ENCODE results near the gene TMEM89. TPM values are rescaled to one million over a fixed set of nuclear protein-coding genes. Genes with fewer than 3 reads are reported as not detected.

Gene TMEM89
- total RNA-seq, 6 experiments from 2014 or later: 0.25 TPM; not detected in 5

DNA sequence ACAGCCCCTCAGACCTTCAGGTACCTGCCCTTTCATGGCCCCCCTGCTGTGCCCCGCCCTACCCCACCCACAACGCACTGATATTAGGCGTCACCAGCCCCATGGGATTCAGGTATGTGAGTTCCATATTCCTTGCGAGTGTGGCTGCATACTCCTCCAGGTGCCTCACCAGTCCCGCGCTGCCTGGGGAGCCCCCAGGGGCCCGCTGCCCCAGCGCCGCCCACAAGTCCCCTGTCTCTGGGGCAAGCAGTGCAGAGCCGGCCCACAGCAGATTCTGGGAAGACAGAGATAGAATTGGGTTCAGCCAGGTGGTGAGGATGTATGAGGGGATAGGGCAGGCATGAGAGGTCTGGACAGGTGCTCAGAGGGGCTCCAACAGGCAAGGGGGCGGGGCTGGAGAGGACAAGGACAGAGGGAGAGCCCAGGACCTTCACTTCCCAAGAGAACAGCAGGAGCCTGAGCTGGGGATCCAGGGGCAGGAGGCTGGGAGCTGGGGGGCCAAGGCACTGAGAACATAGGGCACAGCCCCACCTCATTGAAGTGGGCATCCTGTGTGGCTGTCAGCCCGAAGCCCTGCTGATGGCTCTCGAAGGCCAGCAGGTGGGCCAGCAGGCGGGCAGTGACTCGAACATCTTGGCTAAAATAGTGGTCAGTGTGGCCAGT, 26.8 kb upstream of the TMEM89 start:
- TF ChIP-seq, protein P1, sequence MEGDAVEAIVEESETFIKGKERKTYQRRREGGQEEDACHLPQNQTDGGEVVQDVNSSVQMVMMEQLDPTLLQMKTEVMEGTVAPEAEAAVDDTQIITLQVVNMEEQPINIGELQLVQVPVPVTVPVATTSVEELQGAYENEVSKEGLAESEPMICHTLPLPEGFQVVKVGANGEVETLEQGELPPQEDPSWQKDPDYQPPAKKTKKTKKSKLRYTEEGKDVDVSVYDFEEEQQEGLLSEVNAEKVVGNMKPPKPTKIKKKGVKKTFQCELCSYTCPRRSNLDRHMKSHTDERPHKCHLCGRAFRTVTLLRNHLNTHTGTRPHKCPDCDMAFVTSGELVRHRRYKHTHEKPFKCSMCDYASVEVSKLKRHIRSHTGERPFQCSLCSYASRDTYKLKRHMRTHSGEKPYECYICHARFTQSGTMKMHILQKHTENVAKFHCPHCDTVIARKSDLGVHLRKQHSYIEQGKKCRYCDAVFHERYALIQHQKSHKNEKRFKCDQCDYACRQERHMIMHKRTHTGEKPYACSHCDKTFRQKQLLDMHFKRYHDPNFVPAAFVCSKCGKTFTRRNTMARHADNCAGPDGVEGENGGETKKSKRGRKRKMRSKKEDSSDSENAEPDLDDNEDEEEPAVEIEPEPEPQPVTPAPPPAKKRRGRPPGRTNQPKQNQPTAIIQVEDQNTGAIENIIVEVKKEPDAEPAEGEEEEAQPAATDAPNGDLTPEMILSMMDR (IDR thresholded peaks at IDR 0.05): no peak
- H3K4me1 Mint-ChIP-seq (ENCODE audit: low read depth): no peaks in the 10 kb centered on the region

DNA sequence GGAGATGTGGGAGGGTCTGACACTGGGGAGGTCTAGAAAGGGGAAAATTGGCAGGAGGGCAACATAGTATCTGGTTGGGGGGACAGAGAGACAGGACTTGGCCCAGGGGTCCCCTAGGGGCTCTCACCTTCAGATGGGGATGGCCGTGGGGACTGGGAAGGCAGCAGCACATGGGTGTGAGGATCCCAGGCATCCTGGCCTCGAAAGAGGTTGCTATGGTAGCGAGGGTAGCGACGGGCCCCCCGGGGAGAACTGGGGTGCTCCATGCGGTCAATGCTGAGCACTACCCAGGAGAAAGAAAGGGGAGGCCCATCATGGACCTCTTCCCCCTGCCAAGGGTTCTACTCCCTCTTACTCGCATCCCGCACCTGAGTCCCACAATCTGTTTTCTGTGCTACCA, 26.1 kb upstream of the TMEM89 start:
- no peak overlapping the region for H3K27ac Mint-ChIP-seq
- peaks cover 8% of the 10 kb centered on the region for H3K27me3 Mint-ChIP-seq (ENCODE audit: insufficient read depth)
- no peak for DNase-seq
- no peak overlapping the region for H3K4me3 Mint-ChIP-seq
- TF ChIP-seq, protein P1 (IDR thresholded peaks at IDR 0.05): no peak
- no peaks in the 10 kb centered on the region for H3K9me3 Mint-ChIP-seq
- H3K4me1 Mint-ChIP-seq (ENCODE audit: low read depth): no peaks in the 10 kb centered on the region
- no peaks in the 10 kb centered on the region for H3K36me3 Mint-ChIP-seq (ENCODE audit: low read depth)

More for the DNA sequence above, 26.8 kb upstream of the TMEM89 start:
- Mint-ChIP-seq H3K27ac (no peak overlapping the region), H3K27me3 (ENCODE audit: insufficient read depth) (peaks cover 7% of the 10 kb centered on the region), H3K9me3 (no peaks in the 10 kb centered on the region), H3K36me3 (ENCODE audit: low read depth) (no peaks in the 10 kb centered on the region), H3K4me3 (no peak overlapping the region)
- no peak for DNase-seq

DNA sequence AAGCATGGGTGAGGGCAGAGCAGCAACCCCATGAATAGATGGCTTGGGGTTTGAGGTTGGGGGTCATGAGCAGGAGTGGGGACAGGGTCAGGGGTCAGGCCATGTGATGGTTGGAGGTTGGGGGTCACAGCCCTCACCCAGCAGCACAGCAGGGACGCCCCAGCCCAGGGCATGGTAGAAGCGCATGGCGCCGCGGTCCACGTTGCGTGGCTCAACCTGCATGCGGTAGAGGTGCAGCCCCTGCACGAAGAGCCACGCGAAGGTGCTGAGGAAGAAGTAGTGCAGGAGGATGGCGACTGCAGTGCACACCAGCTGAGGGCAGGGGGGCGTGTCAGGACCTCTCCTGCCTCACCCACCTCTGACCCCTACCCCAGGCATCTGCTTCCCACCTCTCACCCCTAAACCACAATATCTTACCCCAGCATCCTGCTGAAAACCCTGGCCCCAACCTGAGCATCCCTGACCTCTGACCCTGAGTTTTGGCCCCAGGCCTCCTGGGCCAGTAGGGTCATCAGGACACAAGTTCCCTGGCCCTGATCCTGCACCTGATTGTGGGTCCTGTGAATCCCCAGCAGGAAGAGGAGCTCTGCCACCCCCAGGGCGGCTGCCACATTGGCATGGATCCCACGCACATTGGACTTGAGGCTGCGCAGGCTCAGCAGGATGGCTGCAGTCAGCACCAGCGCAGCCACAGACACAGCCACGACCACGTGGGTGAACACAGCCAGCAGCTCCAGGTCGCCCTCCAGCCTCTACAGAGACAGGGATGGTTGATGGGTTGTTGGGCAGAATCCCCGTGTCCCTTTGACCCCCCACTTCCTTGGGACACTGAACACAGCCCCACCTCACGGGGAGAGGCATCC, 23.6 kb upstream of the TMEM89 start:
- no peaks in the 10 kb centered on the region for H3K9me3 Mint-ChIP-seq
- DNase-seq: no peak
- H3K27ac Mint-ChIP-seq: no peak overlapping the region
- no peak overlapping the region for H3K4me3 Mint-ChIP-seq
- TF ChIP-seq, protein P1 (IDR thresholded peaks at IDR 0.05): no peak
- H3K27me3 Mint-ChIP-seq (ENCODE audit: insufficient read depth): peaks cover 8% of the 10 kb centered on the region
- no peaks in the 10 kb centered on the region for H3K4me1 Mint-ChIP-seq (ENCODE audit: low read depth)
- H3K36me3 Mint-ChIP-seq (ENCODE audit: low read depth): no peaks in the 10 kb centered on the region

DNA sequence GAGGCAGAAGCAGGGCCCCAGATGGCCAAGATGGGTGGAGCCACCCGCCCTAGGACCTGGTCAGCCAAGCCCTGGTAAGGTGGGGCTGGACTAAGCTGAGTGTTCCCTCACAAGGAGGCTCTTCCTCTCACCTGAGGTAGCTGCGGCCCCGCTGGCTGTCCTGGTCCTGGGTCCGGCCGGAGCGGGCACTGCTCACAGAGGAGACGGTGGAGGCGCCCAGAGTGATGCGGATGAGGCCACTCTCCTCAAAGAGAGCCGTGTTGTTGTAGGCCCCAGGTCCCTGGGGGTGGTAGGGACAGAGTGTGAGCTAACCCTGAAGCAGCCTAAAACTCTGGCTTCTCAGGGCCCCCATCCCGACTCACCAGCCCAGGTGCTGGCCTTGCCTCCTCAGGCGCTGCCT, 21.0 kb upstream of the TMEM89 start:
- Mint-ChIP-seq H3K9me3 (no peaks in the 10 kb centered on the region), H3K36me3 (ENCODE audit: low read depth) (no peaks in the 10 kb centered on the region), H3K27ac (no peak overlapping the region), H3K27me3 (ENCODE audit: insufficient read depth) (peaks cover 8% of the 10 kb centered on the region), H3K4me3 (no peak overlapping the region), H3K4me1 (ENCODE audit: low read depth) (no peaks in the 10 kb centered on the region)
- TF ChIP-seq, protein P1 (IDR thresholded peaks at IDR 0.05): no peak
- DNase-seq: no peak

DNA sequence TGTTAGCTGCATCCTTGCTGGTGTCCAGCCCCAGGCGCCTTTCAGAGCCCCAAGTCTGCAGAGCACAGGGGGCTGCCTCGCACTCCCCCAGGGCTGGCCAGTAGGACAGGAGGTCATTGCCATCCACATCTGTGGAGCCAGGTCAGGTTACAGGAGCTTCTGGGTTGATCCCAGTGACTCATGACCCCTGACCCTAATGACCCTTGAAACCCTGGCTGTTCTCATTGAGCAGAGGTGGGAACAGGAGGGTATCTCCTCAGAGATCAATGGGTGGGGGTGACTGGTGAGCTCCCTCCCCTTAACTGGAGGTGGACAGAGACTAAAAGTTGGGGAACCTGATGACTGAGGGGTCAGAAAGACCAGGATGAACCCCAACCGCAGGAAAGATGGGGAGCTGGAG, 19.8 kb upstream of the TMEM89 start:
- Mint-ChIP-seq H3K9me3 (no peaks in the 10 kb centered on the region), H3K27ac (no peak overlapping the region), H3K27me3 (ENCODE audit: insufficient read depth) (peaks cover 8% of the 10 kb centered on the region), H3K36me3 (ENCODE audit: low read depth) (no peaks in the 10 kb centered on the region), H3K4me1 (ENCODE audit: low read depth) (peaks cover 11% of the 10 kb centered on the region), H3K4me3 (no peak overlapping the region)
- no peak for DNase-seq
- TF ChIP-seq, protein P1 (IDR thresholded peaks at IDR 0.05): no peak

Measured in HFFc6 (cell line).